SU-DHL-6 (cell line): Measurements from ENCODE around the gene CALHM2.

Experiments
- CTCF ChIP-seq: fragments of 200-600 bp; sonication (generic); IDR thresholded peaks from one replicate; pipeline ENCODE4 v1.5.1; 2017; ENCODE audit warnings: antibody characterized with exemption, mild to moderate bottlenecking, low read length, moderate library complexity; ENCODE audit not compliant: insufficient read depth, poor library complexity, severe bottlenecking
- EZH2phosphoT487 ChIP-seq: fragments of 200-600 bp; sonication (generic), shearing (Covaris generic); conservative IDR thresholded peaks from 2 replicates; pipeline ENCODE4 v1.6.1; 2018; ENCODE audit warnings: mild to moderate bottlenecking, antibody characterized with exemption, low read length, moderate library complexity, mixed read lengths

GRCh38 chr10:103473261-103473671 is 21.1 kb upstream of the CALHM2 start:
- TF ChIP-seq CTCF, result no peak
- TF ChIP-seq EZH2phosphoT487, result no peak
